HL-60 (cell line): ENCODE results near the gene MOB3C.
"Not testable (repeated sequence)": the region's sequence is repeated elsewhere in the genome, so short reads cannot be mapped to it uniquely, and the experiment has no call there.

Experiments
- GABPA ChIP-seq: IDR thresholded peaks from 2 replicates; pipeline ENCODE4 v1.6.1; 2012; ENCODE audit warnings: low read depth
- POLR2AphosphoS5 ChIP-seq: IDR thresholded peaks from 2 replicates; pipeline ENCODE4 v1.6.1; 2012; ENCODE audit warnings: low read depth
- SPI1 ChIP-seq: IDR thresholded peaks from 2 replicates; pipeline ENCODE4 v1.6.1; 2012; ENCODE audit warnings: low read depth, mild to moderate bottlenecking, borderline replicate concordance
- TF ChIP-seq, protein P1 (sequence below): IDR thresholded peaks from one replicate; pipeline ENCODE4 v1.5.1; 2011; ENCODE audit warnings: low read length, control low read depth, inconsistent platforms; ENCODE audit not compliant: insufficient read depth
- TF ChIP-seq, protein P2 (sequence below): IDR thresholded peaks from 2 replicates; pipeline ENCODE4 v1.6.1; 2012; ENCODE audit warnings: low read depth; ENCODE audit not compliant: insufficient replicate concordance

DNA sequence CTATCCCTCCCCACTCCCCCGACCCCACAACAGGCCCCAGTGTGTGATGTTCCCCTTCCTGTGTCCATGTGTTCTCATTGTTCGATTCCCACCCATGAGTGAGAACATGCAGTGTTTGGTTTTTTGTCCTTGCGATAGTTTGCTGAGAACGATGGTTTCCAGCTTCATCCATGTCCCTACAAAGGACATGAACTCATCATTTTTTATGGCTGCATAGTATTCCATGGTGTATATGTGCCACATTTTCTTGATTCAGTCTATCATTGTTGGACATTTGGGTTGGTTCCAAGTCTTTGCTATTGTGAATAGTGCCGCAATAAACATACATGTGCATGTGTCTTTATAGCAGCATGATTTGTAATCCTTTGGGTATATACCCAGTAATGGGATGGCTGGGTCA lies 46.3 kb upstream of the MOB3C start:
- TF ChIP-seq, protein P1, sequence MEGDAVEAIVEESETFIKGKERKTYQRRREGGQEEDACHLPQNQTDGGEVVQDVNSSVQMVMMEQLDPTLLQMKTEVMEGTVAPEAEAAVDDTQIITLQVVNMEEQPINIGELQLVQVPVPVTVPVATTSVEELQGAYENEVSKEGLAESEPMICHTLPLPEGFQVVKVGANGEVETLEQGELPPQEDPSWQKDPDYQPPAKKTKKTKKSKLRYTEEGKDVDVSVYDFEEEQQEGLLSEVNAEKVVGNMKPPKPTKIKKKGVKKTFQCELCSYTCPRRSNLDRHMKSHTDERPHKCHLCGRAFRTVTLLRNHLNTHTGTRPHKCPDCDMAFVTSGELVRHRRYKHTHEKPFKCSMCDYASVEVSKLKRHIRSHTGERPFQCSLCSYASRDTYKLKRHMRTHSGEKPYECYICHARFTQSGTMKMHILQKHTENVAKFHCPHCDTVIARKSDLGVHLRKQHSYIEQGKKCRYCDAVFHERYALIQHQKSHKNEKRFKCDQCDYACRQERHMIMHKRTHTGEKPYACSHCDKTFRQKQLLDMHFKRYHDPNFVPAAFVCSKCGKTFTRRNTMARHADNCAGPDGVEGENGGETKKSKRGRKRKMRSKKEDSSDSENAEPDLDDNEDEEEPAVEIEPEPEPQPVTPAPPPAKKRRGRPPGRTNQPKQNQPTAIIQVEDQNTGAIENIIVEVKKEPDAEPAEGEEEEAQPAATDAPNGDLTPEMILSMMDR = not testable (repeated sequence)
- TF ChIP-seq POLR2AphosphoS5, GABPA, SPI1: not testable (repeated sequence)
- TF ChIP-seq, protein P2, sequence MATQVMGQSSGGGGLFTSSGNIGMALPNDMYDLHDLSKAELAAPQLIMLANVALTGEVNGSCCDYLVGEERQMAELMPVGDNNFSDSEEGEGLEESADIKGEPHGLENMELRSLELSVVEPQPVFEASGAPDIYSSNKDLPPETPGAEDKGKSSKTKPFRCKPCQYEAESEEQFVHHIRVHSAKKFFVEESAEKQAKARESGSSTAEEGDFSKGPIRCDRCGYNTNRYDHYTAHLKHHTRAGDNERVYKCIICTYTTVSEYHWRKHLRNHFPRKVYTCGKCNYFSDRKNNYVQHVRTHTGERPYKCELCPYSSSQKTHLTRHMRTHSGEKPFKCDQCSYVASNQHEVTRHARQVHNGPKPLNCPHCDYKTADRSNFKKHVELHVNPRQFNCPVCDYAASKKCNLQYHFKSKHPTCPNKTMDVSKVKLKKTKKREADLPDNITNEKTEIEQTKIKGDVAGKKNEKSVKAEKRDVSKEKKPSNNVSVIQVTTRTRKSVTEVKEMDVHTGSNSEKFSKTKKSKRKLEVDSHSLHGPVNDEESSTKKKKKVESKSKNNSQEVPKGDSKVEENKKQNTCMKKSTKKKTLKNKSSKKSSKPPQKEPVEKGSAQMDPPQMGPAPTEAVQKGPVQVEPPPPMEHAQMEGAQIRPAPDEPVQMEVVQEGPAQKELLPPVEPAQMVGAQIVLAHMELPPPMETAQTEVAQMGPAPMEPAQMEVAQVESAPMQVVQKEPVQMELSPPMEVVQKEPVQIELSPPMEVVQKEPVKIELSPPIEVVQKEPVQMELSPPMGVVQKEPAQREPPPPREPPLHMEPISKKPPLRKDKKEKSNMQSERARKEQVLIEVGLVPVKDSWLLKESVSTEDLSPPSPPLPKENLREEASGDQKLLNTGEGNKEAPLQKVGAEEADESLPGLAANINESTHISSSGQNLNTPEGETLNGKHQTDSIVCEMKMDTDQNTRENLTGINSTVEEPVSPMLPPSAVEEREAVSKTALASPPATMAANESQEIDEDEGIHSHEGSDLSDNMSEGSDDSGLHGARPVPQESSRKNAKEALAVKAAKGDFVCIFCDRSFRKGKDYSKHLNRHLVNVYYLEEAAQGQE = not testable (repeated sequence)
